Measurements from ENCODE around the gene BTLA.

- no peak for TF ChIP-seq CTCF (IDR thresholded peaks at IDR 0.05)
- TF ChIP-seq ZFX (IDR thresholded peaks at IDR 0.05; ENCODE audit: borderline replicate concordance): no peak
These were observed 35.0 kb downstream of the BTLA start for GRCh38 chr3:112464264-112464663.
